ENCODE measurements around the gene ETFA. TPM values are rescaled to one million over a fixed set of nuclear protein-coding genes. Genes with fewer than 3 reads are reported as not detected.
"Not testable (repeated sequence)": the region's sequence is repeated elsewhere in the genome, so short reads cannot be mapped to it uniquely, and the experiment has no call there.

The ETFA gene
- total RNA-seq, 1 donor from 2014 or later, result 129 TPM

GRCh38 chr15:76309601-76310330 lies 1.5 kb downstream of the ETFA start:
- Histone ChIP-seq H3K27ac (ENCODE audit: low read depth, low read length) (no peak overlapping the region), H3K4me3 (ENCODE audit: low read length in 3 of 3) (peak overlapping the region in 2 of 3 donors; percentile 91 to 92), H3K4me1 (ENCODE audit: control insufficient read depth in 3 of 3, insufficient read depth in 3 of 3, low read length in 3 of 3) (peaks cover 6 to 15% (median 12%) of the 10 kb centered on the region in 3 donors), H3K36me3 (ENCODE audit: control insufficient read depth in 3 of 3, insufficient read depth in 3 of 3, low read length in 3 of 3) (no peaks in the 10 kb centered on the region), H3K27me3 (ENCODE audit: control insufficient read depth in 3 of 3, insufficient read depth in 3 of 3, low read length in 3 of 3) (no peaks in the 10 kb centered on the region), H3K9me3 (ENCODE audit: control insufficient read depth in 3 of 3, low read length in 3 of 3) (no peaks in the 10 kb centered on the region), H3K9ac (ENCODE audit: low read depth in 1 of 3, low read length in 3 of 3) (peak overlapping the region in 2 of 3 donors; percentile 97)

GRCh38 chr15:76303909-76304308 lies 7.4 kb downstream of the ETFA start:
- H3K27me3 ChIP-seq (ENCODE audit: control insufficient read depth in 3 of 3, insufficient read depth in 3 of 3, low read length in 3 of 3), result no peaks in the 10 kb centered on the region
- H3K9ac ChIP-seq (ENCODE audit: low read depth in 1 of 3, low read length in 3 of 3), result no peak overlapping the region
- no peak overlapping the region for H3K4me3 ChIP-seq (ENCODE audit: low read length in 3 of 3)
- no peaks in the 10 kb centered on the region for H3K9me3 ChIP-seq (ENCODE audit: control insufficient read depth in 3 of 3, low read length in 3 of 3)
- H3K36me3 ChIP-seq (ENCODE audit: control insufficient read depth in 3 of 3, insufficient read depth in 3 of 3, low read length in 3 of 3), result no peaks in the 10 kb centered on the region
- no peak overlapping the region for H3K27ac ChIP-seq (ENCODE audit: low read depth, low read length)
- no peaks in the 10 kb centered on the region for H3K4me1 ChIP-seq (ENCODE audit: control insufficient read depth in 3 of 3, insufficient read depth in 3 of 3, low read length in 3 of 3)

DNA sequence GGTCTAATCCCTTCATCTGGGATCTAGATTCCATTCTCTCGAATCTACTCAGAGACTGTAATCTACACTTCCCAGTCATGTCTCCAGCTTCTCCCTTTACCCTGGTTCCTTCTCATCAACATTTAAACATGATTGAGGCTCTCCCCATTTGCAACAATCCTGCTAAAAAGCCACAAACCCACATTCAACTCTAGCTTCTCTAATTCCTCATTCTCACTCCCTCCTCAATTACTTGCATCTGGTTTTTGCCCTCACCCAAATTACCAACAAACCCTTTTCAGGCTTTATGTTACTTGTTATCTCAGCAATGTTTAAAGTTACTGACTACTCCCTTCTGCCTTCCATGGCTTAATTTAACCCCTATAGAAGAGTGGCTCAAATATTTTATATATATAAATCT lies 11.5 kb downstream of the ETFA start:
- Histone ChIP-seq H3K27me3 (ENCODE audit: control insufficient read depth in 3 of 3, insufficient read depth in 3 of 3, low read length in 3 of 3) (no peaks in the 10 kb centered on the region), H3K27ac (ENCODE audit: low read depth, low read length) (no peak overlapping the region), H3K9ac (ENCODE audit: low read depth in 1 of 3, low read length in 3 of 3) (no peak overlapping the region), H3K4me3 (ENCODE audit: low read length in 3 of 3) (no peak overlapping the region), H3K9me3 (ENCODE audit: control insufficient read depth in 3 of 3, low read length in 3 of 3) (no peaks in the 10 kb centered on the region), H3K4me1 (ENCODE audit: control insufficient read depth in 3 of 3, insufficient read depth in 3 of 3, low read length in 3 of 3) (peaks cover 0 to 2% (median 0%) of the 10 kb centered on the region in 3 donors), H3K36me3 (ENCODE audit: control insufficient read depth in 3 of 3, insufficient read depth in 3 of 3, low read length in 3 of 3) (no peaks in the 10 kb centered on the region)

GRCh38 chr15:76298986-76299385 lies 12.3 kb downstream of the ETFA start:
- Histone ChIP-seq H3K4me3 (ENCODE audit: low read length in 3 of 3) (no peak overlapping the region), H3K27me3 (ENCODE audit: control insufficient read depth in 3 of 3, insufficient read depth in 3 of 3, low read length in 3 of 3) (no peaks in the 10 kb centered on the region), H3K27ac (ENCODE audit: low read depth, low read length) (no peak overlapping the region), H3K4me1 (ENCODE audit: control insufficient read depth in 3 of 3, insufficient read depth in 3 of 3, low read length in 3 of 3) (peaks cover 0 to 3% (median 2%) of the 10 kb centered on the region in 3 donors), H3K36me3 (ENCODE audit: control insufficient read depth in 3 of 3, insufficient read depth in 3 of 3, low read length in 3 of 3) (no peaks in the 10 kb centered on the region), H3K9ac (ENCODE audit: low read depth in 1 of 3, low read length in 3 of 3) (no peak overlapping the region), H3K9me3 (ENCODE audit: control insufficient read depth in 3 of 3, low read length in 3 of 3) (no peaks in the 10 kb centered on the region)

GRCh38 chr15:76297951-76298350 lies 13.3 kb downstream of the ETFA start:
- H3K4me3 ChIP-seq (ENCODE audit: low read length in 3 of 3); H3K9me3 ChIP-seq (ENCODE audit: control insufficient read depth in 3 of 3, low read length in 3 of 3); H3K27me3 ChIP-seq (ENCODE audit: control insufficient read depth in 3 of 3, insufficient read depth in 3 of 3, low read length in 3 of 3); H3K9ac ChIP-seq (ENCODE audit: low read depth in 1 of 3, low read length in 3 of 3); H3K4me1 ChIP-seq (ENCODE audit: control insufficient read depth in 3 of 3, insufficient read depth in 3 of 3, low read length in 3 of 3); H3K36me3 ChIP-seq (ENCODE audit: control insufficient read depth in 3 of 3, insufficient read depth in 3 of 3, low read length in 3 of 3); H3K27ac ChIP-seq (ENCODE audit: low read depth, low read length): not testable (repeated sequence)

DNA sequence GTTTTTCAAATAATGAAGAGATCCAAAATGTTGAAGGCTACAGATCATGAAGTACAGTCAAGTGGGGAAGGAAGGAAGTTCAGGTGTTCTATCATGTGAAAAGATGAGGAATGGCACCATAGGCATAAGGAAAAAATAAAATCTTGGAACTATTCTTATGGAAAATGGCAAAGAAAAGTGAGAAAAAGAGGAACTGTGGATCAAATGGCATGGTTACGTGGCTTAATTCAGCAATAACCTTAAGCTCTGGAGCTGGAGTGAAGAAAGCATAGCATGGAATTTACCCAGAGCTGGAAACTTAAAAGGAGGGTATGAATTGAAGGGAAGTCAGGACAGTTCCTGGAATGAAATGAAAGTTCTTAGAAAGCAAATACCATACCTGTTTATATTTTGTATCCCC lies 14.4 kb downstream of the ETFA start:
- Histone ChIP-seq H3K9ac (ENCODE audit: low read depth in 1 of 3, low read length in 3 of 3) (no peak overlapping the region), H3K27me3 (ENCODE audit: control insufficient read depth in 3 of 3, insufficient read depth in 3 of 3, low read length in 3 of 3) (no peaks in the 10 kb centered on the region), H3K4me3 (ENCODE audit: low read length in 3 of 3) (no peak overlapping the region)

GRCh38 chr15:76294463-76294862 lies 16.8 kb downstream of the ETFA start:
- H3K27me3 ChIP-seq (ENCODE audit: control insufficient read depth in 3 of 3, insufficient read depth in 3 of 3, low read length in 3 of 3); H3K9ac ChIP-seq (ENCODE audit: low read depth in 1 of 3, low read length in 3 of 3); H3K9me3 ChIP-seq (ENCODE audit: control insufficient read depth in 3 of 3, low read length in 3 of 3); H3K4me3 ChIP-seq (ENCODE audit: low read length in 3 of 3); H3K4me1 ChIP-seq (ENCODE audit: control insufficient read depth in 3 of 3, insufficient read depth in 3 of 3, low read length in 3 of 3); H3K36me3 ChIP-seq (ENCODE audit: control insufficient read depth in 3 of 3, insufficient read depth in 3 of 3, low read length in 3 of 3); H3K27ac ChIP-seq (ENCODE audit: low read depth, low read length): not testable (repeated sequence)

More for the DNA sequence above, 14.4 kb downstream of the ETFA start:
- H3K27ac ChIP-seq (ENCODE audit: low read depth, low read length), result no peak overlapping the region
- peaks cover 0 to 3% (median 2%) of the 10 kb centered on the region in 3 donors for H3K4me1 ChIP-seq (ENCODE audit: control insufficient read depth in 3 of 3, insufficient read depth in 3 of 3, low read length in 3 of 3)
- H3K9me3 ChIP-seq (ENCODE audit: control insufficient read depth in 3 of 3, low read length in 3 of 3), result no peaks in the 10 kb centered on the region
- no peaks in the 10 kb centered on the region for H3K36me3 ChIP-seq (ENCODE audit: control insufficient read depth in 3 of 3, insufficient read depth in 3 of 3, low read length in 3 of 3)

GRCh38 chr15:76293361-76293760 lies 17.9 kb downstream of the ETFA start:
- no peak overlapping the region for H3K27ac ChIP-seq (ENCODE audit: low read depth, low read length)
- no peak overlapping the region for H3K9ac ChIP-seq (ENCODE audit: low read depth in 1 of 3, low read length in 3 of 3)
- no peaks in the 10 kb centered on the region for H3K9me3 ChIP-seq (ENCODE audit: control insufficient read depth in 3 of 3, low read length in 3 of 3)
- peaks cover 0 to 3% (median 2%) of the 10 kb centered on the region in 3 donors for H3K4me1 ChIP-seq (ENCODE audit: control insufficient read depth in 3 of 3, insufficient read depth in 3 of 3, low read length in 3 of 3)
- no peak overlapping the region for H3K4me3 ChIP-seq (ENCODE audit: low read length in 3 of 3)
- peaks cover 0 to 5% (median 3%) of the 10 kb centered on the region in 3 donors for H3K36me3 ChIP-seq (ENCODE audit: control insufficient read depth in 3 of 3, insufficient read depth in 3 of 3, low read length in 3 of 3)
- no peaks in the 10 kb centered on the region for H3K27me3 ChIP-seq (ENCODE audit: control insufficient read depth in 3 of 3, insufficient read depth in 3 of 3, low read length in 3 of 3)

DNA sequence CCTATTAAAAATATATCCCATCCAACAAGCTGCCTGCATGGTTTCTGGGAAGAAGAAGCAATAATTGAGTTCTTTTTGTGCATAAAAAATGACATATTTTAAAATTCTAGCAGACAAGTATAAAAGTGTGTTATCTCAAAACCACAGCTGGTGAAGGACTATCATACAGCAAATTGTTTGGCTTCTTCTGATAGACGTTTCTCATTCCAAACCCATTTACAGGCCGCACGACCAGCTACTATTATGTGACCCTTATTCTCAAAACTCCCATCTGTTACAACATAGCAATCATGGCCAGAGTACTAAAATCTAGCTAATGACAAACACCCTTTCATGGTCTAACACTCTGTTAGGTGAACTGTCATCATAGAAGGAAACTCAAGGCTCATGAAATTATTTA lies 21.7 kb downstream of the ETFA start:
- no peaks in the 10 kb centered on the region for H3K27me3 ChIP-seq (ENCODE audit: control insufficient read depth in 3 of 3, insufficient read depth in 3 of 3, low read length in 3 of 3)
- H3K9me3 ChIP-seq (ENCODE audit: control insufficient read depth in 3 of 3, low read length in 3 of 3), result no peaks in the 10 kb centered on the region
- H3K4me1 ChIP-seq (ENCODE audit: control insufficient read depth in 3 of 3, insufficient read depth in 3 of 3, low read length in 3 of 3), result peaks cover 0 to 3% (median 0%) of the 10 kb centered on the region in 3 donors
- peaks cover 0 to 26% (median 23%) of the 10 kb centered on the region in 3 donors for H3K36me3 ChIP-seq (ENCODE audit: control insufficient read depth in 3 of 3, insufficient read depth in 3 of 3, low read length in 3 of 3)
- H3K27ac ChIP-seq (ENCODE audit: low read depth, low read length), result no peak overlapping the region
- no peak overlapping the region for H3K9ac ChIP-seq (ENCODE audit: low read depth in 1 of 3, low read length in 3 of 3)
- no peak overlapping the region for H3K4me3 ChIP-seq (ENCODE audit: low read length in 3 of 3)

DNA sequence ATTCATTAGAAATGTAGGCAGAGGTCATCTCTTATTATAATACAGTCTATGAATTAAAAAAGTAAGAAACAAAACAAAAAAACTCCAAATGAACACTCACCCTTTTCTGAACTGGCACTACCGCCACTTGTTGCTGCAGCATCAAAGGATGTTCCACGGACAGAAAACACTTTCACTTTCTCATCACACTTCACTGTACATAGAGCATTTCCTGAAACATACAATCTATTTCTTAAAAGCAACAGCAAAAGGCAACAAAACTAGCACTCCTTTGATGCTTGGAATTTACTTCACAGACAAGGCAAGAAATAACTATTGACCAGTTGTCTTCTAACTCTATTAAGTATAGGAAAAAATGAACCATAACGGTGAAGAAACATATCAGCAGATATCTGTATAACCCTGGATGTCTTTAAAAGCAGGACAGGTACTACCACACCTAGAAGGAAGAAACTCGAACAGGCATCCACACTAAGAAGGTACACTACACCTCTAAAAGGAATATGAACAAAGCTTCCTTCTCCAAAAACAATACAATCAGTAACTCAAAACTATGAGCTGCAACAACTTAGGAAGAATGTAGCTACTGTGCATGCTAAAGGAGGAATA lies 24.9 kb downstream of the ETFA start:
- Histone ChIP-seq H3K36me3 (ENCODE audit: control insufficient read depth in 3 of 3, insufficient read depth in 3 of 3, low read length in 3 of 3) (peaks cover 11 to 45% (median 37%) of the 10 kb centered on the region in 3 donors), H3K4me1 (ENCODE audit: control insufficient read depth in 3 of 3, insufficient read depth in 3 of 3, low read length in 3 of 3) (no peaks in the 10 kb centered on the region), H3K27ac (ENCODE audit: low read depth, low read length) (no peak overlapping the region), H3K9me3 (ENCODE audit: control insufficient read depth in 3 of 3, low read length in 3 of 3) (no peaks in the 10 kb centered on the region), H3K4me3 (ENCODE audit: low read length in 3 of 3) (no peak overlapping the region), H3K9ac (ENCODE audit: low read depth in 1 of 3, low read length in 3 of 3) (no peak overlapping the region), H3K27me3 (ENCODE audit: control insufficient read depth in 3 of 3, insufficient read depth in 3 of 3, low read length in 3 of 3) (no peaks in the 10 kb centered on the region)
